Measurements from ENCODE around the gene MAPKAPK2.
"Not testable (repeated sequence)": the region's sequence is repeated elsewhere in the genome, so short reads cannot be mapped to it uniquely, and the experiment has no call there.

DNA sequence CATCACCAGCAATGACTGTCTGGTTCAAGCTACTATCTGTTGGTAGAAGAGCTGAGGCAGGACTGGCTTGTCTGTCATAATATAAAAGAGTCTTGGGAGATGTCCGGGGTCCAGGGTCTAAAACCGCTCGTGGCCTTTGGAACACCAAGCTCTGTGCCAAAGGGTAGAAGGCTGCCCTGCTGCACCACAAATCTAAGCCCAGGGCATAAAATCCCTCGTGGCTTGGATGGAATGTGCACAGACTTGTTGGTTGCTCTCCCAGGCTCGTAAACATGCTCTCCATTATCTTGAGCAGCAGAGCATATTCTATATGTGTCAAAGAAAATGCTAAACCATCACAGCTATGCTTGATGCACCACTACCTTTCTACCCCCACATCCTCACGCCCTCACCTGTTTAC is 94.2 kb downstream of the MAPKAPK2 start:
- TF ChIP-seq, protein P1, sequence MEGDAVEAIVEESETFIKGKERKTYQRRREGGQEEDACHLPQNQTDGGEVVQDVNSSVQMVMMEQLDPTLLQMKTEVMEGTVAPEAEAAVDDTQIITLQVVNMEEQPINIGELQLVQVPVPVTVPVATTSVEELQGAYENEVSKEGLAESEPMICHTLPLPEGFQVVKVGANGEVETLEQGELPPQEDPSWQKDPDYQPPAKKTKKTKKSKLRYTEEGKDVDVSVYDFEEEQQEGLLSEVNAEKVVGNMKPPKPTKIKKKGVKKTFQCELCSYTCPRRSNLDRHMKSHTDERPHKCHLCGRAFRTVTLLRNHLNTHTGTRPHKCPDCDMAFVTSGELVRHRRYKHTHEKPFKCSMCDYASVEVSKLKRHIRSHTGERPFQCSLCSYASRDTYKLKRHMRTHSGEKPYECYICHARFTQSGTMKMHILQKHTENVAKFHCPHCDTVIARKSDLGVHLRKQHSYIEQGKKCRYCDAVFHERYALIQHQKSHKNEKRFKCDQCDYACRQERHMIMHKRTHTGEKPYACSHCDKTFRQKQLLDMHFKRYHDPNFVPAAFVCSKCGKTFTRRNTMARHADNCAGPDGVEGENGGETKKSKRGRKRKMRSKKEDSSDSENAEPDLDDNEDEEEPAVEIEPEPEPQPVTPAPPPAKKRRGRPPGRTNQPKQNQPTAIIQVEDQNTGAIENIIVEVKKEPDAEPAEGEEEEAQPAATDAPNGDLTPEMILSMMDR (IDR thresholded peaks at IDR 0.05; ENCODE audit: poor library complexity): not testable (repeated sequence)
- TF ChIP-seq EZH2 (IDR thresholded peaks at IDR 0.05; ENCODE audit: borderline replicate concordance); EZH2phosphoT487 (IDR thresholded peaks at IDR 0.05; ENCODE audit: low read depth, severe bottlenecking, unreplicated experiment): not testable (repeated sequence)

All from hepatocyte (in vitro differentiated cells).